Measurements from ENCODE around the gene PRPH2.

- TF ChIP-seq EP300 (IDR thresholded peaks at IDR 0.05) = no peak
- no peak for TF ChIP-seq CTCF (IDR thresholded peaks at IDR 0.05)
- no peak for TF ChIP-seq POLR2AphosphoS5 (IDR thresholded peaks at IDR 0.05)
- TF ChIP-seq POLR2A (IDR thresholded peaks at IDR 0.05) = no peak
Observed at GRCh38 chr6:42653851-42654250, 68.5 kb downstream of the PRPH2 start.

Data from gastroesophageal sphincter (tissue), 3 donors.